Myocyte (in vitro differentiated cells): Measurements from ENCODE around the gene RREB1. TPM values are rescaled to one million over a fixed set of nuclear protein-coding genes. Genes with fewer than 3 reads are reported as not detected.
"Not testable (repeated sequence)": the region's sequence is repeated elsewhere in the genome, so short reads cannot be mapped to it uniquely, and the experiment has no call there.

ENCODE experiments used
- DNase-seq: peaks from one replicate; pipeline ENCODE4 v3.0.0-alpha.2; 2012; ENCODE audit warnings: low read depth
- total RNA-seq: library from RNA; depleted of rRNA; stranded (reverse); fragments of >200 nt; gene quantifications from 2 replicates; pipeline ENCODE4 v1.2.3, GENCODE V29; 2014

RREB1 gene
- total RNA-seq, 1 donor from 2014 or later = 19.6 TPM

- DNase-seq = no peak
These were observed 37.3 kb downstream of the RREB1 start for GRCh38 chr6:7144872-7145584.

- DNase-seq = no peak
These were observed 37.8 kb downstream of the RREB1 start for GRCh38 chr6:7145585-7145884.

- DNase-seq = peak; percentile 53
These were observed 38.4 kb downstream of the RREB1 start for GRCh38 chr6:7145885-7146828.

GRCh38 chr6:7147051-7147671, 39.4 kb downstream of the RREB1 start:
- no peak for DNase-seq

- no peak for DNase-seq
These were observed 40.5 kb downstream of the RREB1 start for GRCh38 chr6:7148100-7148822.

- DNase-seq = peak; percentile 76
These were observed 42.8 kb downstream of the RREB1 start for GRCh38 chr6:7150381-7151064.

- no peak for DNase-seq
These were observed 43.6 kb downstream of the RREB1 start for GRCh38 chr6:7151381-7151780.

GRCh38 chr6:7152462-7152861, 44.7 kb downstream of the RREB1 start:
- DNase-seq = no peak

- DNase-seq = no peak
These were observed 46.0 kb downstream of the RREB1 start for GRCh38 chr6:7153789-7154188.

- DNase-seq = peak; percentile 93
These were observed 46.8 kb downstream of the RREB1 start for GRCh38 chr6:7154341-7155139.

- DNase-seq = peak; percentile 77
These were observed 48.3 kb downstream of the RREB1 start for GRCh38 chr6:7155871-7156579.

GRCh38 chr6:7156643-7157278, 49.0 kb downstream of the RREB1 start:
- no peak for DNase-seq

- not testable (repeated sequence) for DNase-seq
These were observed 49.5 kb downstream of the RREB1 start for GRCh38 chr6:7157307-7157706.

- DNase-seq = peak; percentile 53
These were observed 50.2 kb downstream of the RREB1 start for GRCh38 chr6:7157752-7158616.

- DNase-seq = no peak
These were observed 52.2 kb downstream of the RREB1 start for GRCh38 chr6:7159790-7160525.

GRCh38 chr6:7161253-7161623, 53.5 kb downstream of the RREB1 start:
- DNase-seq = no peak

- DNase-seq = no peak
These were observed 54.1 kb downstream of the RREB1 start for GRCh38 chr6:7161845-7162244.
